NCI-H146 (cell line): ENCODE results near the gene C10orf105.

Experiments
- DNase-seq: peaks from one replicate; lab custom pipeline; 2025; lab: John Stamatoyannopoulos, UW

C10orf105 gene

GRCh38 chr10:71719464-71720201 lies at the start of gene C10orf105:
Gene C10orf105 (minus strand): TSS chr10:71719778. CDS start chr10:71716337, 3,441 bp downstream.
- DNase-seq: no peak

- DNase-seq: peak; percentile 26
These were observed 48.0 kb upstream of the C10orf105 start for GRCh38 chr10:71767420-71768035.

- DNase-seq: peak; percentile 66
These were observed 47.3 kb upstream of the C10orf105 start for GRCh38 chr10:71766717-71767419.

GRCh38 chr10:71765906-71766716 lies 46.5 kb upstream of the C10orf105 start:
- DNase-seq: no peak

GRCh38 chr10:71765176-71765904 lies 45.8 kb upstream of the C10orf105 start:
- DNase-seq: no peak

GRCh38 chr10:71763352-71764127 lies 44.0 kb upstream of the C10orf105 start:
- no peak for DNase-seq

GRCh38 chr10:71762324-71762723 lies 42.7 kb upstream of the C10orf105 start:
- DNase-seq: no peak

- DNase-seq: no peak
These were observed 42.0 kb upstream of the C10orf105 start for GRCh38 chr10:71761541-71762113.

- DNase-seq: no peak
These were observed 41.5 kb upstream of the C10orf105 start for GRCh38 chr10:71761105-71761511.

- peak; percentile 13 for DNase-seq
These were observed 37.9 kb upstream of the C10orf105 start for GRCh38 chr10:71757399-71757922.

- no peak for DNase-seq
These were observed 37.0 kb upstream of the C10orf105 start for GRCh38 chr10:71756311-71757191.

GRCh38 chr10:71755179-71755879 lies 35.8 kb upstream of the C10orf105 start:
- DNase-seq: no peak

GRCh38 chr10:71754562-71754961 lies 35.0 kb upstream of the C10orf105 start:
- DNase-seq: no peak

- no peak for DNase-seq
These were observed 34.5 kb upstream of the C10orf105 start for GRCh38 chr10:71753960-71754505.

- DNase-seq: no peak
These were observed 33.7 kb upstream of the C10orf105 start for GRCh38 chr10:71753091-71753959.

- no peak for DNase-seq
These were observed 33.0 kb upstream of the C10orf105 start for GRCh38 chr10:71752391-71753090.
